Parathyroid adenoma (tissue), 2 donors: ENCODE results near the gene GPRC5A.

Source experiments
- H2AFZ ChIP-seq: fragments of 300-600 bp; sonication (generic); one replicate; pipeline ENCODE4 v1.7.0; 2017; ENCODE audit warnings: antibody characterized with exemption, mild to moderate bottlenecking
- H3K27ac ChIP-seq: fragments of 300-600 bp; sonication (generic); one replicate; pipeline ENCODE4 v1.7.0; 2017
- H3K27me3 ChIP-seq: fragments of 300-600 bp; sonication (generic); one replicate; pipeline ENCODE4 v1.7.0; 2017; ENCODE audit warnings: low read length; ENCODE audit not compliant: control insufficient read depth, insufficient read depth
- H3K36me3 ChIP-seq: fragments of 300-600 bp; sonication (generic); one replicate; pipeline ENCODE4 v1.7.0; 2017; ENCODE audit warnings: low read length; ENCODE audit not compliant: control insufficient read depth, insufficient read depth
- H3K4me1 ChIP-seq: fragments of 300-600 bp; sonication (generic); one replicate; pipeline ENCODE4 v1.7.0; 2017; ENCODE audit warnings: control low read depth
- H3K4me2 ChIP-seq: fragments of 300-600 bp; sonication (generic); one replicate; pipeline ENCODE4 v1.7.0; 2017; ENCODE audit warnings: low read length
- H3K4me3 ChIP-seq: fragments of 300-600 bp; sonication (generic); one replicate; pipeline ENCODE4 v1.7.0; 2017; ENCODE audit warnings: low read depth, low read length
- H3K79me2 ChIP-seq: fragments of 300-600 bp; sonication (generic); one replicate; pipeline ENCODE4 v1.7.0; 2017; ENCODE audit warnings: control low read depth
- H3K9ac ChIP-seq: fragments of 300-600 bp; sonication (generic); one replicate; pipeline ENCODE4 v1.7.0; 2017; ENCODE audit warnings: mild to moderate bottlenecking
- H3K9me3 ChIP-seq: fragments of 300-600 bp; sonication (generic); one replicate; pipeline ENCODE4 v1.7.0; 2017; ENCODE audit warnings: low read length; ENCODE audit not compliant: control insufficient read depth
- CTCF ChIP-seq: fragments of 300-600 bp; sonication (generic); IDR thresholded peaks from one replicate; pipeline ENCODE4 v1.7.0; 2017; ENCODE audit warnings: antibody characterized with exemption, mild to moderate bottlenecking
- donor health status: primary hyperparathyroidism.

Gene GPRC5A

GRCh38 chr12:12877781-12878455 is 13.4 kb upstream of the GPRC5A start:
- H3K4me1 ChIP-seq: no peaks in the 10 kb centered on the region
- H3K9me3 ChIP-seq: no peaks in the 10 kb centered on the region
- no peak overlapping the region for H3K9ac ChIP-seq
- H3K79me2 ChIP-seq: no peaks in the 10 kb centered on the region
- no peaks in the 10 kb centered on the region for H3K36me3 ChIP-seq
- no peak overlapping the region for H3K27ac ChIP-seq
- H3K4me2 ChIP-seq: no peak overlapping the region
- TF ChIP-seq CTCF: no peak
- H2AFZ ChIP-seq: no peak overlapping the region
- H3K27me3 ChIP-seq: no peaks in the 10 kb centered on the region
- no peak overlapping the region for H3K4me3 ChIP-seq

GRCh38 chr12:12880537-12880936 is 10.8 kb upstream of the GPRC5A start:
- Histone ChIP-seq H3K9ac (no peak overlapping the region), H3K36me3 (no peaks in the 10 kb centered on the region), H3K4me2 (no peak overlapping the region), H2AFZ (no peak overlapping the region), H3K4me1 (no peaks in the 10 kb centered on the region), H3K27ac (no peak overlapping the region), H3K79me2 (no peaks in the 10 kb centered on the region), H3K9me3 (no peaks in the 10 kb centered on the region), H3K27me3 (no peaks in the 10 kb centered on the region), H3K4me3 (no peak overlapping the region)
- TF ChIP-seq CTCF: no peak

- Histone ChIP-seq H3K79me2 (no peaks in the 10 kb centered on the region), H3K36me3 (no peaks in the 10 kb centered on the region), H3K9ac (no peak overlapping the region), H3K4me1 (no peaks in the 10 kb centered on the region), H3K4me2 (no peak overlapping the region), H3K9me3 (no peaks in the 10 kb centered on the region), H3K27ac (no peak overlapping the region), H3K27me3 (no peaks in the 10 kb centered on the region), H2AFZ (no peak overlapping the region), H3K4me3 (no peak overlapping the region)
- TF ChIP-seq CTCF: no peak
These were observed 10.0 kb upstream of the GPRC5A start for GRCh38 chr12:12881151-12881909.

- Histone ChIP-seq H3K9me3 (no peaks in the 10 kb centered on the region), H3K79me2 (no peaks in the 10 kb centered on the region), H3K36me3 (no peaks in the 10 kb centered on the region), H3K27ac (no peak overlapping the region), H2AFZ (no peak overlapping the region), H3K4me2 (no peak overlapping the region), H3K27me3 (no peaks in the 10 kb centered on the region), H3K4me1 (no peaks in the 10 kb centered on the region), H3K9ac (no peak overlapping the region), H3K4me3 (no peak overlapping the region)
- TF ChIP-seq CTCF: no peak
These were observed 9.1 kb upstream of the GPRC5A start for GRCh38 chr12:12882288-12882687.
